Gastrocnemius medialis (tissue), 4 donors: ENCODE data around the gene SERPINA5. TPM values are rescaled to one million over a fixed set of nuclear protein-coding genes. Genes with fewer than 3 reads are reported as not detected.
A peak's percentile ranks its signal among the peaks of the same experiment; 100 is the strongest.

Experiments used
- ATAC-seq, 2 donors: fragments of 150-250 bp; one replicate each; pipeline ENCODE4 v1.9.1; 2016
- DNase-seq, 2 donors: peaks; one replicate each; pipeline ENCODE4 v3.0.0-alpha.2; 2019
- H3K27ac ChIP-seq, 4 donors: fragments of 200-600 bp; sonication (generic); 1 replicate in 1 of 4; 2 replicates in 3 of 4; pipeline ENCODE4 v1.5.1; 2016 to 2018; ENCODE audit warnings: mild to moderate bottlenecking in 2 of 4, moderate library complexity in 1 of 4
- H3K27me3 ChIP-seq, 3 donors: fragments of 200-600 bp; sonication (generic) in 2 of 3; 1 replicate in 1 of 3; 2 replicates in 2 of 3; pipeline versions ENCODE4 v1.5.1 to v1.6.0; 2016 to 2019; ENCODE audit warnings: mild to moderate bottlenecking in 1 of 3, moderate library complexity in 1 of 3
- H3K36me3 ChIP-seq, 2 donors: fragments of 200-600 bp; sonication (generic) in 1 of 2; one replicate each; pipeline ENCODE4 v1.5.1; 2017 to 2018
- H3K4me1 ChIP-seq, 2 donors: fragments of 200-600 bp; sonication (generic) in 1 of 2; one replicate each; pipeline ENCODE4 v1.5.1; 2016 to 2017; ENCODE audit warnings: mild to moderate bottlenecking in 2 of 2
- H3K4me3 ChIP-seq, 4 donors: fragments of 200-600 bp; sonication (generic) in 3 of 4; 1 replicate in 1 of 4; 2 replicates in 3 of 4; pipeline ENCODE4 v1.5.1; 2016 to 2019; ENCODE audit warnings: mild to moderate bottlenecking in 2 of 4
- H3K9me3 ChIP-seq, 3 donors: fragments of 200-600 bp; sonication (generic) in 2 of 3; 1 replicate in 1 of 3; 2 replicates in 2 of 3; pipeline ENCODE4 v1.5.1; 2016 to 2019
- CTCF ChIP-seq, 5 experiments: fragments of 450-650 bp in 3 of 5; fragments of 200-600 bp in 2 of 5; sonication (generic) in 2 of 5; IDR thresholded peaks in 4 of 5; conservative IDR thresholded peaks in 1 of 5; 1 replicate in 4 of 5; 2 replicates in 1 of 5; pipeline ENCODE4 v1.5.1; 2016 to 2019; ENCODE audit warnings: antibody characterized with exemption in 5 of 5, mild to moderate bottlenecking in 3 of 5, moderate library complexity in 3 of 5
- POLR2A ChIP-seq, 2 donors: fragments of 450-650 bp; IDR thresholded peaks; one replicate each; pipeline ENCODE4 v1.6.1; 2017; ENCODE audit warnings: antibody characterized with exemption in 2 of 2, mild to moderate bottlenecking in 2 of 2, moderate library complexity in 2 of 2
- in situ Hi-C, 4 donors: fragments of 200-750 bp; cut with MboI; loops; one replicate each; pipeline versions ENCODE4 v1.15.0 to v1.8.0; 2017; ENCODE audit warnings: low sequenced_read_pairs in 4 of 4
- intact Hi-C: fragments of 100-400 bp; cut with DNase I; formaldehyde crosslinking; loops from one replicate; pipeline ENCODE4 v1.15.1; 2023; ENCODE audit warnings: low total_unique reads
- total RNA-seq, 4 donors: library from RNA; depleted of rRNA; stranded (reverse); fragments of >200 nt; gene quantifications; one replicate each; pipeline versions ENCODE4 v1.1.0 to v1.2.3, GENCODE V29; 2016

The SERPINA5 gene
- total RNA-seq, 4 donors from 2014 or later: 1.8 to 63.2 (median 19.8) TPM

DNA sequence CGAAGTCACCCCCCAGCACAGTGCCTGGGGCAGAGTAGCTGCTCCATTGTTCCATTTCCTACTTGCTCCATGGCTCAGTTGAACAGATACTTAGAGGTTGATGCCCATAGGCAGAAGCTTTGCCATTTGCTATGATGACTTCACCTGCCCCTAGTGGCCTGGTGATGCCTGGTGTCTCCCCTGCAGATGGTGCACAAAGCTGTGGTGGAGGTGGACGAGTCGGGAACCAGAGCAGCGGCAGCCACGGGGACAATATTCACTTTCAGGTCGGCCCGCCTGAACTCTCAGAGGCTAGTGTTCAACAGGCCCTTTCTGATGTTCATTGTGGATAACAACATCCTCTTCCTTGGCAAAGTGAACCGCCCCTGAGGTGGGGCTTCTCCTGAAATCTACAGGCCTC lies 10.6 kb downstream of the SERPINA5 start:
- DNase-seq (no peak), ATAC-seq (no peak)
- in situ Hi-C loops (no loop called here), intact Hi-C loops (no loop called here)
- Histone ChIP-seq H3K4me1 (peaks cover 0 to 11% of the 10 kb centered on the region in 2 donors), H3K9me3 (no peaks in the 10 kb centered on the region), H3K27me3 (no peaks in the 10 kb centered on the region), H3K36me3 (no peaks in the 10 kb centered on the region), H3K27ac (no peak overlapping the region), H3K4me3 (no peak overlapping the region)
- TF ChIP-seq CTCF (IDR thresholded peaks at IDR 0.05 in 4 of 5, conservative IDR thresholded peaks at IDR 0.05 in 1 of 5) (no peak), POLR2A (IDR thresholded peaks at IDR 0.05) (no peak)

DNA sequence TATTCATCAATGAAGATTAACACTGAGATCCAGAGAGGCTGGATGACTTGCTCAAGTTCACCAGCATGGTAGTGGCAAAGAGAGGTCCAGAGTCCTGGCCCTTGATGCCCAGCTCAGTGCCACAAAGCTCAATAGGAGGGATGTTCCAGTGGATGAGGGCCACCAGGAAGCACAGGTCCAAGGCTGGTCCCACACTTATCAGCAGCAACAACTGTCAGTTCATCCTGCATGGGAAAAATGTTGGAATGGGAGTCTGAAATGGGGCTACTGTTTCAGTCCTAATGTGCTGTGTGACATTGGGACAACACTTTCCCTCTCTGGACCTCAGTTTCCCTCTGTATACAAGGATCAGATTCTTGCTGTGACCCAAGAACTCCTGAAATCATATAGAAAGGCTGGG lies 11.2 kb downstream of the SERPINA5 start:
- H3K4me1 ChIP-seq: peaks cover 0 to 15% of the 10 kb centered on the region in 2 donors
- in situ Hi-C loops (no loop called here), intact Hi-C loops (no loop called here)
- no peaks in the 10 kb centered on the region for H3K9me3 ChIP-seq
- no peak for ATAC-seq
- DNase-seq: no peak
- TF ChIP-seq CTCF (IDR thresholded peaks at IDR 0.05 in 4 of 5, conservative IDR thresholded peaks at IDR 0.05 in 1 of 5) (no peak), POLR2A (IDR thresholded peaks at IDR 0.05) (no peak)
- H3K27me3 ChIP-seq: no peaks in the 10 kb centered on the region
- no peaks in the 10 kb centered on the region for H3K36me3 ChIP-seq
- H3K4me3 ChIP-seq: no peak overlapping the region
- H3K27ac ChIP-seq: no peak overlapping the region

- Histone ChIP-seq H3K27me3 (no peaks in the 10 kb centered on the region), H3K9me3 (no peaks in the 10 kb centered on the region), H3K27ac (no peak overlapping the region), H3K4me1 (peaks cover 0 to 22% of the 10 kb centered on the region in 2 donors), H3K4me3 (no peak overlapping the region), H3K36me3 (no peaks in the 10 kb centered on the region)
- intact Hi-C loops: no loop called here
- ATAC-seq: peak; percentile 45 to 69
- TF ChIP-seq POLR2A (IDR thresholded peaks at IDR 0.05) (no peak), CTCF (IDR thresholded peaks at IDR 0.05 in 4 of 5, conservative IDR thresholded peaks at IDR 0.05 in 1 of 5) (no peak)
- no peak for DNase-seq
- in situ Hi-C loops: no loop called here
Observed at GRCh38 chr14:94593376-94593748, 12.1 kb downstream of the SERPINA5 start.

DNA sequence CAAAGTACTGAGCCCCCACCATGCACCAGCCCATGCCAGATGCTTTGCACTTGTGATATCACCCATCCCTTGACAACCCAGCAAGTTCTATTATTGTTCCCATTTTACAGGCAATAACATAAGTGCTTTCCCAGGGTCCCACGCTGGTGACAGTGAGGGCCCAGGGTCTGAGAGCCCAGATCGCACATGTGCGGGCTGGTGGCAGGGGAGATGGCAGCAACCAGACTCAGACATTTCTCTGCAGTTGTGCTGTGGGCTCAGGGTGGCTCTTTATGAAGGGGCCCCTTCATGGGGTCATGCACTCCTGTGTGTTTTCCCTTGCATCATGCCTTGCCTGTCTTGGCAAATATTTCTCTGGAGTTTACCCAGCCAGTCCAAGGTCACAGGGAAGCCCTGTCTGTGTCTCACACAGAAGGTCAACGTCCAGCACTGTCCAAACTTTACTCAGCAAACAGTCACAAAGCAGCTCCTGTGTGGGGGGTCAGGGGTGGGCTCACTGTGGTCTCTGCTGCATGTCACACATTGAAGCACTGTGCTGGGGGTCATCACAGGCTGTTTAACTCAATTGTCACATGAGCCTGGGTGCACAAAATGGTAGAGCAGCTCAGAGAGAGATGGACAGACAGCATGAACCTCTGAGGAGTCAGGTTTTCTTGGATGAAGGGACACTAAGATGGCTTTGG lies 12.7 kb downstream of the SERPINA5 start:
- DNase-seq (no peak), ATAC-seq (peak in 1 of 2 donors; percentile 56)
- Histone ChIP-seq H3K4me1 (peaks cover 0 to 27% of the 10 kb centered on the region in 2 donors), H3K27me3 (no peaks in the 10 kb centered on the region), H3K36me3 (no peaks in the 10 kb centered on the region), H3K9me3 (no peaks in the 10 kb centered on the region), H3K27ac (no peak overlapping the region), H3K4me3 (no peak overlapping the region)
- in situ Hi-C loops (no loop called here), intact Hi-C loops (no loop called here)
- TF ChIP-seq CTCF (IDR thresholded peaks at IDR 0.05 in 4 of 5, conservative IDR thresholded peaks at IDR 0.05 in 1 of 5): no peak
- TF ChIP-seq POLR2A (IDR thresholded peaks at IDR 0.05): no peak

- in situ Hi-C loops: no loop called here
- intact Hi-C loops: no loop called here
- no peak for ATAC-seq
- no peaks in the 10 kb centered on the region for H3K9me3 ChIP-seq
- H3K27ac ChIP-seq: no peak overlapping the region
- peaks cover 2 to 31% of the 10 kb centered on the region in 2 donors for H3K4me1 ChIP-seq
- TF ChIP-seq CTCF (IDR thresholded peaks at IDR 0.05 in 4 of 5, conservative IDR thresholded peaks at IDR 0.05 in 1 of 5) (no peak), POLR2A (IDR thresholded peaks at IDR 0.05) (no peak)
- H3K36me3 ChIP-seq: no peaks in the 10 kb centered on the region
- no peaks in the 10 kb centered on the region for H3K27me3 ChIP-seq
- DNase-seq: no peak
- no peak overlapping the region for H3K4me3 ChIP-seq
Observed at GRCh38 chr14:94594441-94594840, 13.2 kb downstream of the SERPINA5 start.
